Lung (tissue), 12 donors: ENCODE results near the gene APLF. TPM values are rescaled to one million over a fixed set of nuclear protein-coding genes. Genes with fewer than 3 reads are reported as not detected.
"Not testable (repeated sequence)": the region's sequence is repeated elsewhere in the genome, so short reads cannot be mapped to it uniquely, and the experiment has no call there.

Experiments used
- ATAC-seq: fragments of 200-7000 bp; cut with Tn5 transposase; one replicate; pipeline ENCODE4 v1.9.1; 2020; ENCODE audit warnings: moderate number of reproducible peaks; ENCODE audit not compliant: insufficient read depth, low FRiP score
- DNase-seq, 3 donors: peaks; one replicate each; pipeline ENCODE4 v3.0.0-alpha.2; 2013 to 2017
- H3K27ac ChIP-seq, 2 donors: one replicate each; pipeline ENCODE4 v1.5.1; 2013; ENCODE audit warnings: mild to moderate bottlenecking in 2 of 2, moderate library complexity in 2 of 2, control low read depth in 1 of 2, inconsistent platforms in 1 of 2, low read depth in 1 of 2, low read length in 1 of 2
- H3K27me3 ChIP-seq, 3 donors: one replicate each; pipeline ENCODE4 v1.5.1; 2013; ENCODE audit warnings: low read length in 2 of 3; ENCODE audit not compliant: control insufficient read depth in 3 of 3, insufficient read depth in 3 of 3
- H3K36me3 ChIP-seq, 4 donors: one replicate each; pipeline ENCODE4 v1.5.1; 2013; ENCODE audit warnings: low read length in 4 of 4, mild to moderate bottlenecking in 1 of 4, moderate library complexity in 1 of 4; ENCODE audit not compliant: control insufficient read depth in 4 of 4, insufficient read depth in 4 of 4
- H3K4me1 ChIP-seq, 5 donors: one replicate each; pipeline ENCODE4 v1.5.1; 2013; ENCODE audit warnings: low read length in 5 of 5, mild to moderate bottlenecking in 2 of 5, moderate library complexity in 1 of 5; ENCODE audit not compliant: control insufficient read depth in 5 of 5, insufficient read depth in 5 of 5
- H3K4me3 ChIP-seq: one replicate; pipeline ENCODE4 v1.5.1; 2013; ENCODE audit warnings: mild to moderate bottlenecking, control low read depth, moderate library complexity
- H3K9ac ChIP-seq, 2 donors: one replicate each; pipeline ENCODE4 v1.5.1; 2013; ENCODE audit warnings: low read length in 2 of 2, control low read depth in 1 of 2; ENCODE audit not compliant: insufficient read depth in 1 of 2
- H3K9me3 ChIP-seq, 4 donors: one replicate each; pipeline ENCODE4 v1.5.1; 2013; ENCODE audit warnings: low read length in 3 of 4, mild to moderate bottlenecking in 1 of 4, moderate library complexity in 1 of 4; ENCODE audit not compliant: control insufficient read depth in 4 of 4, insufficient read depth in 3 of 4
- WGBS, 2 donors: extraction: QIAGEN DNeasy Blood & Tissue Kit; methylation state at CpG; one replicate each; pipeline ENCODE4 v1.1.7; 2013; 5-methylcytosine and 5-hydroxymethylcytosine counted together
- polyA plus RNA-seq, 2 donors: library from polyadenylated mRNA; stranded (reverse); fragments of 200-250 nt; gene quantifications; one replicate each; pipeline ENCODE4 v1.2.1, GENCODE V29; 2013
- total RNA-seq, 2 donors: library from RNA; depleted of rRNA in 1 of 2; stranded (reverse); fragments of >200 nt in 1 of 2; gene quantifications; one replicate each; pipeline ENCODE4 v1.2.1, GENCODE V29; 2014 to 2021
- TF ChIP-seq, protein P1 (sequence below): IDR thresholded peaks from 2 replicates; pipeline ENCODE4 v1.5.1; 2012; ENCODE audit warnings: mild to moderate bottlenecking; ENCODE audit errors: control extremely low read depth, extremely low read depth
- donor health status: control.
- donor health status: control.
- donor health status: Bipolar disorder and iron deficiency.
- donor health status: healthy.
- donor health status: DM: yes; HTN: yes; CAD: no.

Gene APLF
- total and polyA plus RNA-seq, 4 donors = 0.50 to 11.8 (median 2.3) TPM

DNA sequence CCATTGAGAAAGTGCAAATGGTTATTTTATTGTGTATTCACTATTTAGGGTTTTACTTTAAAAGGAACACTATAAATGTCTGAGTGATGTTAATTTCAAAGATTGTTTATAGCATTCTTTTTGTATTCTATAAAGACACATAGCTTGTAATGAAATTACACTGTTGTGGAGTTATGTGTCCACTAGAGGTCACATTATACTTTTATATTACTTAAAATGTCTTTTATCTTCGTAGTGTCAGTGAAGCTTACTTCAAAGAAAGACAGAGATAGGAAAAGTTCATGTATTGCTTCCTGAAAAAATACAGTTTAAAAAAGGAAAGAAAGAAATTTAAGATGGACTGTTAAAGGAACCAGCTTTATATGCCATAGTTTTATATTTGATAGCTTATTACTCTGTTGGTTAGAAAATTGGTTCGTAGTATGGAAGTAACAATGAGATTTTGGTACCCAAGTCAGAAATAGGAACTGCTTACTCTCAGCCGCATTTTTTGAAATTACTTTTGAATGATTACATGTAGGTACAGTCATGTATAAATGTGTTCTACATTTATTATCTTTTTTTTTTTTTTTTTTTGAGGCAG is 20.5 kb downstream of the APLF start:
- H3K9ac ChIP-seq = no peak overlapping the region
- ATAC-seq (no peak), DNase-seq (peak in 2 of 3 donors; percentile 35 to 44)
- no peaks in the 10 kb centered on the region for H3K27me3 ChIP-seq
- H3K4me3 ChIP-seq = no peak overlapping the region
- no peak overlapping the region for H3K27ac ChIP-seq
- no peaks in the 10 kb centered on the region for H3K4me1 ChIP-seq
- TF ChIP-seq, protein P1, sequence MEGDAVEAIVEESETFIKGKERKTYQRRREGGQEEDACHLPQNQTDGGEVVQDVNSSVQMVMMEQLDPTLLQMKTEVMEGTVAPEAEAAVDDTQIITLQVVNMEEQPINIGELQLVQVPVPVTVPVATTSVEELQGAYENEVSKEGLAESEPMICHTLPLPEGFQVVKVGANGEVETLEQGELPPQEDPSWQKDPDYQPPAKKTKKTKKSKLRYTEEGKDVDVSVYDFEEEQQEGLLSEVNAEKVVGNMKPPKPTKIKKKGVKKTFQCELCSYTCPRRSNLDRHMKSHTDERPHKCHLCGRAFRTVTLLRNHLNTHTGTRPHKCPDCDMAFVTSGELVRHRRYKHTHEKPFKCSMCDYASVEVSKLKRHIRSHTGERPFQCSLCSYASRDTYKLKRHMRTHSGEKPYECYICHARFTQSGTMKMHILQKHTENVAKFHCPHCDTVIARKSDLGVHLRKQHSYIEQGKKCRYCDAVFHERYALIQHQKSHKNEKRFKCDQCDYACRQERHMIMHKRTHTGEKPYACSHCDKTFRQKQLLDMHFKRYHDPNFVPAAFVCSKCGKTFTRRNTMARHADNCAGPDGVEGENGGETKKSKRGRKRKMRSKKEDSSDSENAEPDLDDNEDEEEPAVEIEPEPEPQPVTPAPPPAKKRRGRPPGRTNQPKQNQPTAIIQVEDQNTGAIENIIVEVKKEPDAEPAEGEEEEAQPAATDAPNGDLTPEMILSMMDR = no peak
- H3K36me3 ChIP-seq = no peaks in the 10 kb centered on the region
- H3K9me3 ChIP-seq = no peaks in the 10 kb centered on the region
- WGBS, 2 donors = 48 to 50% methylated on average over 3 of the region's 3 CpGs

DNA sequence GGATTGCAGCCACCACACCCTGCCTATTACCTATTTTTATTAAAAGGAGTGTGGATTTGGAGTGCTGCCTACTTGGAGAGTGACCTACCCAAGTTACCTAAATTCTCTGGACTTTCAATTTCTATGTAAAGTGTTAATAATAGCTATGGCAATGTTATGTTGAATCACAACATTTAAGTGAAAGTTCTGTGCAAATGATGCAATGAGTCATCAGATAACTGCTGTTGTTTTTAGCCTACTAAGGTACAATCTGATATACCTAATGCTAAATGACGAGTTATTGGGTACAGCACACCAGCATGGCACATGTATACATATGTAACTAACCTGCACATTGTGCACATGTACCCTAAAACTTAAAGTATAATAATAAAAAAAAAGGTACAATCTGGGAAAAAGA is 21.2 kb downstream of the APLF start:
- DNase-seq, H3K36me3 ChIP-seq, H3K27me3 ChIP-seq, H3K9ac ChIP-seq, H3K27ac ChIP-seq, ATAC-seq, H3K4me3 ChIP-seq, H3K9me3 ChIP-seq, H3K4me1 ChIP-seq: not testable (repeated sequence)
- WGBS, 2 donors = 94 to 100% methylated on average over 1 of the region's 1 CpG

DNA sequence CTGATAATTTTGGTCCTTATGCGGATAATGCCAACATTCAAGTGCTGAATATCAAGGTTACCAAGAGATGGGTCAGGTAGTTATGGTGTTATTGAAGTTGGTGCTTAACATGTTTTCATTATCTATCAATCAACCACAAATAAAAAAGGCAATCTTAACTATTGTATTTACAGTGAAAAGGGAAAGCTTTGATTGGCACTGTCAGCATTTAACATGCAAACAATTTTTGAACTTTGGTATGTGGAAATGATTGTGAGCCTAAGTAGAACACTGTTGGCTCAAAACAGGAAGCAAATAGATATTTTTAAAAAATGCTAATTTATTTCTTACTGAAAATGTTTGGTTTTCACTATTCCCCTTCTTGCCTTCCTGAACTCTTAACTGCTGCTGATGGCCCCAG is 21.9 kb downstream of the APLF start:
- TF ChIP-seq, protein P1 = no peak
- no peak for ATAC-seq
- no peaks in the 10 kb centered on the region for H3K36me3 ChIP-seq
- DNase-seq = no peak
- no peak overlapping the region for H3K9ac ChIP-seq
- H3K4me3 ChIP-seq = no peak overlapping the region
- WGBS, 2 donors = 98 to 100% methylated on average over 1 of the region's 1 CpG
- no peaks in the 10 kb centered on the region for H3K27me3 ChIP-seq
- no peaks in the 10 kb centered on the region for H3K4me1 ChIP-seq
- H3K9me3 ChIP-seq = no peaks in the 10 kb centered on the region
- H3K27ac ChIP-seq = no peak overlapping the region

DNA sequence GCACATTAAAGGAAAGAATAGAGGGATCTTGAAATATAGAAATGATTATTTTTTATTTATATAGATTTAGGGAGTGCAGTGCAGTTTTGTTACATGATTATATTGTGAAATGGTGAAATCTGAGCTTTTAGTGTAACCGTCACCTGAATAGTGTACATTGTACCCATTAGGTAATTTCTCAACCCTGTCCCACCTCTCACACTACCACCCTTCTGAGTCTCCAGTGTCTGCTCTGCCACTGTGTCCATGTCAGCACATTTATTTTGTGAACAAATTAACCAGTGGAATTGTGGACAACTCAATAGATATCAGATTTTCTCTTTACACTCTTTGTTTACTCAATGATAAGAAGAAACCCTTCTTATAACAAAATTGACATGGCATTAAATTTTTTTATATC is 24.2 kb downstream of the APLF start:
- peaks cover 0 to 4% (median 3%) of the 10 kb centered on the region in 4 donors for H3K9me3 ChIP-seq
- WGBS, 2 donors = 95 to 98% methylated on average over 1 of the region's 1 CpG
- no peak overlapping the region for H3K4me3 ChIP-seq
- H3K36me3 ChIP-seq = no peaks in the 10 kb centered on the region
- DNase-seq = no peak
- H3K9ac ChIP-seq = no peak overlapping the region
- no peak for ATAC-seq
- H3K27me3 ChIP-seq = no peaks in the 10 kb centered on the region
- TF ChIP-seq, protein P1 = no peak
- no peaks in the 10 kb centered on the region for H3K4me1 ChIP-seq
- no peak overlapping the region for H3K27ac ChIP-seq
